ENCODE data around the gene SPACA7. TPM values are rescaled to one million over a fixed set of nuclear protein-coding genes. Genes with fewer than 3 reads are reported as not detected.

SPACA7 gene
- polyA plus RNA-seq, 3 donors = not detected

GRCh38 chr13:112441779-112442310, 65.7 kb downstream of the SPACA7 start:
- Histone ChIP-seq H3K9ac (ENCODE audit: insufficient read depth, low read length, poor library complexity, severe bottlenecking) (no peak overlapping the region), H4K20me1 (ENCODE audit: insufficient read depth, low read length) (no peaks in the 10 kb centered on the region), H3K4me1 (ENCODE audit: control insufficient read depth in 1 of 2, insufficient read depth in 2 of 2, low read length in 2 of 2) (no peaks in the 10 kb centered on the region), H3K4me2 (replicated peaks; ENCODE audit: extremely low read depth, low read length, poor library complexity, severe bottlenecking) (no peak overlapping the region), H3K79me2 (ENCODE audit: insufficient read depth, low read length) (no peaks in the 10 kb centered on the region), H3K27me3 (ENCODE audit: control insufficient read depth in 2 of 2, insufficient read depth in 2 of 2, low read length in 2 of 2) (no peaks in the 10 kb centered on the region), H3K9me3 (replicated peaks in 1 of 2; ENCODE audit: control insufficient read depth in 1 of 2, insufficient read depth in 1 of 2, low read length in 2 of 2) (peaks cover 0 to 5% of the 10 kb centered on the region in 2 donors), H3K27ac (ENCODE audit: low read depth in 1 of 2, low read length in 2 of 2) (no peak overlapping the region), H3K4me3 (replicated peaks in 1 of 3; ENCODE audit: low read depth in 2 of 3, low read length in 3 of 3) (no peak overlapping the region), H3K36me3 (replicated peaks in 1 of 2; ENCODE audit: control insufficient read depth in 1 of 2, insufficient read depth in 2 of 2, low read length in 2 of 2) (no peaks in the 10 kb centered on the region), H2AFZ (ENCODE audit: insufficient read depth, low read depth, low read length, poor library complexity, severe bottlenecking) (no peak overlapping the region)
- Mint-ChIP-seq H3K4me3 (no peak overlapping the region), H3K4me1 (peaks cover 5% of the 10 kb centered on the region), H3K27ac (no peak overlapping the region), H3K9me3 (peaks cover 4 to 14% (median 8%) of the 10 kb centered on the region in 7 donors), H3K27me3 (ENCODE audit: low read depth in 3 of 3) (peaks cover 10 to 27% (median 15%) of the 10 kb centered on the region in 3 donors), H3K36me3 (no peaks in the 10 kb centered on the region)
- no peak for TF ChIP-seq CTCF (IDR thresholded peaks at IDR 0.05)
- intact Hi-C loops (cut with micrococcal nuclease) = no loop called here
- no peak for DNase-seq
- whole genome bisulfite sequencing (ENCODE audit: insufficient coverage) = 85% methylated on average over 17 of the region's 19 CpGs

GRCh38 chr13:112442483-112443090, 66.4 kb downstream of the SPACA7 start:
- DNase-seq = no peak
- Mint-ChIP-seq H3K27ac (no peak overlapping the region), H3K4me1 (peaks cover 5% of the 10 kb centered on the region), H3K36me3 (no peaks in the 10 kb centered on the region), H3K27me3 (ENCODE audit: low read depth in 3 of 3) (peaks cover 10 to 29% (median 15%) of the 10 kb centered on the region in 3 donors), H3K9me3 (peaks cover 4 to 14% (median 8%) of the 10 kb centered on the region in 7 donors), H3K4me3 (no peak overlapping the region)
- Histone ChIP-seq H3K4me1 (ENCODE audit: control insufficient read depth in 1 of 2, insufficient read depth in 2 of 2, low read length in 2 of 2) (no peaks in the 10 kb centered on the region), H3K27me3 (ENCODE audit: control insufficient read depth in 2 of 2, insufficient read depth in 2 of 2, low read length in 2 of 2) (no peaks in the 10 kb centered on the region), H2AFZ (ENCODE audit: insufficient read depth, low read depth, low read length, poor library complexity, severe bottlenecking) (no peak overlapping the region), H3K9ac (ENCODE audit: insufficient read depth, low read length, poor library complexity, severe bottlenecking) (no peak overlapping the region), H3K79me2 (ENCODE audit: insufficient read depth, low read length) (no peaks in the 10 kb centered on the region), H3K9me3 (replicated peaks in 1 of 2; ENCODE audit: control insufficient read depth in 1 of 2, insufficient read depth in 1 of 2, low read length in 2 of 2) (peaks cover 0 to 5% of the 10 kb centered on the region in 2 donors), H3K27ac (ENCODE audit: low read depth in 1 of 2, low read length in 2 of 2) (no peak overlapping the region), H3K36me3 (replicated peaks in 1 of 2; ENCODE audit: control insufficient read depth in 1 of 2, insufficient read depth in 2 of 2, low read length in 2 of 2) (no peaks in the 10 kb centered on the region), H3K4me2 (replicated peaks; ENCODE audit: extremely low read depth, low read length, poor library complexity, severe bottlenecking) (no peak overlapping the region), H4K20me1 (ENCODE audit: insufficient read depth, low read length) (no peaks in the 10 kb centered on the region), H3K4me3 (replicated peaks in 1 of 3; ENCODE audit: low read depth in 2 of 3, low read length in 3 of 3) (no peak overlapping the region)
- WGBS (ENCODE audit: insufficient coverage) = 65% methylated on average over 13 of the region's 21 CpGs
- intact Hi-C loops (cut with micrococcal nuclease) = no loop called here
- TF ChIP-seq CTCF (IDR thresholded peaks at IDR 0.05) = no peak

Measured in CD14-positive monocyte (primary cell).